K562 (cell line): ENCODE data around the gene DAB1. TPM values are rescaled to one million over a fixed set of nuclear protein-coding genes. Genes with fewer than 3 reads are reported as not detected.

ENCODE experiments used
- ATAC-seq: fragments of 200-7000 bp; cut with Tn5 transposase; 3 replicates; pipeline ENCODE4 v1.9.1; 2020; ENCODE audit warnings: moderate library complexity
- BruUV-seq: library from RNA; stranded (reverse); fragments of 400-500 nt; replicated peaks from 2 replicates; lab custom pipeline; 2021; lab: Mats Ljungman, UMichigan
- CTCF ChIA-PET: fragments of 300-600 bp; formaldehyde crosslinking; extraction: SDS; loops from one replicate; lab custom pipeline; 2021; ENCODE audit warnings: low intra/inter-chr PET ratio; lab: Yijun Ruan, JAX
- POLR2A ChIA-PET: fragments of 300-600, 350-650 bp; sonication (Branson Sonifier 250); formaldehyde crosslinking; extraction: SDS; loops from one replicate; lab custom pipeline; 2021; ENCODE audit warnings: antibody characterized with exemption, inconsistent platforms; lab: Yijun Ruan, JAX
- DNase-seq, 4 experiments: peaks; one replicate each; pipeline versions ENCODE4 v3.0.0 to v3.0.0-alpha.2; 2011 to 2018; ENCODE audit warnings: low spot score in 3 of 4, mixed read lengths in 3 of 4; ENCODE audit errors: extremely low read depth in 1 of 4
- FAIRE-seq: peaks from 2 replicates; lab custom pipeline; 2011; peaks lifted over from hg19 to GRCh38; lab: Jason Lieb, UNC
- H2AFZ ChIP-seq: 2 replicates; pipeline ENCODE4 v1.6.0; 2011; ENCODE audit warnings: low read depth, low read length, control low read depth, inconsistent platforms
- H3K27ac ChIP-seq: fragments of 200-600 bp; 3 replicates; pipeline ENCODE4 v1.8.0; 2011; ENCODE audit warnings: low read depth, mild to moderate bottlenecking, control low read depth, inconsistent platforms, low read length, moderate library complexity, mixed read lengths; ENCODE audit errors: extremely low read depth
- H3K27me3 ChIP-seq, 2 experiments: fragments of 300-600 bp in 1 of 2; 2 replicates in 1 of 2; 3 replicates in 1 of 2; pipeline versions ENCODE4 v1.6.0 to v1.8.0; 2011; ENCODE audit warnings: inconsistent platforms in 2 of 2, low read length in 2 of 2, mild to moderate bottlenecking in 1 of 2, mixed read lengths in 1 of 2, moderate library complexity in 1 of 2; ENCODE audit not compliant: control insufficient read depth in 2 of 2, insufficient read depth in 2 of 2
- H3K36me3 ChIP-seq: fragments of 300-600 bp; 3 replicates; pipeline ENCODE4 v1.8.0; 2011; ENCODE audit warnings: mild to moderate bottlenecking, low read length, inconsistent platforms; ENCODE audit not compliant: control insufficient read depth, insufficient read depth
- H3K4me1 ChIP-seq, 2 experiments: fragments of 200-600 bp in 1 of 2; replicated peaks in 1 of 2; 2 replicates in 1 of 2; 3 replicates in 1 of 2; pipeline versions ENCODE4 v1.5.1 to v1.8.0; 2011; ENCODE audit warnings: inconsistent platforms in 2 of 2, low read length in 2 of 2, mild to moderate bottlenecking in 1 of 2, mixed read lengths in 1 of 2, moderate library complexity in 1 of 2; ENCODE audit not compliant: control insufficient read depth in 2 of 2, insufficient read depth in 2 of 2
- H3K4me2 ChIP-seq: 2 replicates; pipeline ENCODE4 v1.6.1; 2011; ENCODE audit warnings: low read length, control low read depth, inconsistent platforms, mixed read lengths; ENCODE audit not compliant: insufficient read depth
- H3K4me3 ChIP-seq: fragments of 200-600 bp; sonication (generic), shearing (Covaris generic); 2 replicates; pipeline ENCODE4 v1.5.1; 2016; ENCODE audit warnings: control low read depth, inconsistent platforms
- H3K79me2 ChIP-seq: fragments of 200-600 bp; 3 replicates; pipeline ENCODE4 v1.8.0; 2011; ENCODE audit warnings: low read length, inconsistent platforms; ENCODE audit not compliant: control insufficient read depth, insufficient read depth
- H3K9ac ChIP-seq, 2 experiments: 2 replicates each; pipeline versions ENCODE4 v1.6.0 to v1.6.1; 2011; ENCODE audit warnings: low read depth in 2 of 2, low read length in 2 of 2, control low read depth in 1 of 2, inconsistent platforms in 1 of 2, mild to moderate bottlenecking in 1 of 2, mixed read lengths in 1 of 2; ENCODE audit not compliant: insufficient read depth in 1 of 2
- H3K9me1 ChIP-seq: one replicate; pipeline ENCODE4 v1.6.0; 2011; ENCODE audit warnings: inconsistent platforms, mild to moderate bottlenecking, low read length, moderate library complexity; ENCODE audit not compliant: control insufficient read depth, insufficient read depth
- H3K9me3 ChIP-seq: replicated peaks from 2 replicates; pipeline ENCODE4 v1.5.1; 2011; ENCODE audit warnings: low read depth, low read length, inconsistent platforms; ENCODE audit not compliant: control insufficient read depth, insufficient read depth
- H4K20me1 ChIP-seq: replicated peaks from 2 replicates; pipeline ENCODE4 v1.6.1; 2011; ENCODE audit warnings: low read length, inconsistent platforms, mixed read lengths; ENCODE audit not compliant: control insufficient read depth, insufficient read depth
- ASH1L ChIP-seq: fragments of 450-650 bp; IDR thresholded peaks from 2 replicates; pipeline ENCODE4 v1.6.1; 2018; ENCODE audit warnings: borderline replicate concordance, mild to moderate bottlenecking, low read depth; ENCODE audit not compliant: partially characterized antibody
- BACH1 ChIP-seq: fragments of 200-800 bp; sonication (Bioruptor generic); IDR thresholded peaks from 2 replicates; pipeline ENCODE4 v1.6.1; 2016; ENCODE audit warnings: missing genetic modification characterization, missing compliant biosample characterization
- BRD4 ChIP-seq: fragments of 200-600 bp; sonication (generic); IDR thresholded peaks from 2 replicates; pipeline ENCODE4 v1.6.1; 2017; ENCODE audit warnings: inconsistent platforms
- CHD1 ChIP-seq: fragments of 200-600 bp; sonication (generic); IDR thresholded peaks from one replicate; pipeline ENCODE4 v1.6.1; 2012; ENCODE audit warnings: mild to moderate bottlenecking, moderate library complexity, low read length, inconsistent platforms
- E2F3 ChIP-seq: fragments of 250-450 bp; sonication (Bioruptor Pico); IDR thresholded peaks from 2 replicates; pipeline ENCODE4 v1.4.0; 2020; ENCODE audit warnings: mild to moderate bottlenecking
- EP400 ChIP-seq: fragments of 450-650 bp; IDR thresholded peaks from 2 replicates; pipeline ENCODE4 v1.6.1; 2017; ENCODE audit warnings: antibody characterized with exemption, mild to moderate bottlenecking, moderate library complexity
- GATA2 ChIP-seq: sonication (generic); formaldehyde crosslinking; IDR thresholded peaks from 2 replicates; pipeline ENCODE4 v1.4.0; 2020; ENCODE audit warnings: mild to moderate bottlenecking, missing genetic modification reagents
- MYNN ChIP-seq, 2 experiments: sonication (generic); formaldehyde crosslinking in 1 of 2; IDR thresholded peaks; 2 replicates each; pipeline versions ENCODE4 v1.5.0 to v1.6.1; 2016 to 2020; ENCODE audit warnings: antibody characterized with exemption in 1 of 2, missing genetic modification reagents in 1 of 2
- NCOA2 ChIP-seq, 2 experiments: fragments of 450-650 bp; IDR thresholded peaks; 2 replicates each; pipeline ENCODE4 v1.6.1; 2018; ENCODE audit warnings: mild to moderate bottlenecking in 2 of 2, moderate library complexity in 1 of 2; ENCODE audit not compliant: partially characterized antibody in 2 of 2
- NFYB ChIP-seq: IDR thresholded peaks from 2 replicates; pipeline ENCODE4 v1.6.1; 2011; ENCODE audit warnings: mild to moderate bottlenecking, moderate library complexity; ENCODE audit not compliant: insufficient read length; ENCODE audit errors: extremely low read depth
- POLR3A ChIP-seq: IDR thresholded peaks from 2 replicates; pipeline ENCODE4 v1.6.1; 2011; ENCODE audit warnings: borderline replicate concordance, mild to moderate bottlenecking, moderate library complexity; ENCODE audit not compliant: insufficient read length, insufficient read depth; ENCODE audit errors: extremely low read depth
- SRSF9 ChIP-seq: fragments of 200-400 bp; formaldehyde crosslinking; IDR thresholded peaks from 2 replicates; pipeline ENCODE4 v1.6.1; 2017; ENCODE audit warnings: low read depth, low read length, borderline replicate concordance
- TARDBP ChIP-seq: fragments of 450-650 bp; IDR thresholded peaks from 2 replicates; pipeline ENCODE4 v1.6.1; 2016
- TFAP4 ChIP-seq: sonication (generic); formaldehyde crosslinking; IDR thresholded peaks from 2 replicates; pipeline ENCODE4 v1.8.0; 2022; ENCODE audit warnings: missing genetic modification reagents, mild to moderate bottlenecking, moderate library complexity, borderline replicate concordance
- USF1 ChIP-seq: sonication (generic); formaldehyde crosslinking; IDR thresholded peaks from 2 replicates; pipeline ENCODE4 v1.9.0; 2022; ENCODE audit warnings: mild to moderate bottlenecking, missing genetic modification reagents
- ZNF655 ChIP-seq: fragments of 250-450 bp; sonication (Bioruptor Pico); IDR thresholded peaks from 2 replicates; pipeline ENCODE4 v1.5.0; 2021
- WGBS: fragments of 100-300 bp; shearing (Covaris generic); methylation state at CpG from one replicate; pipeline ENCODE4 v1.1.6; 2016; ENCODE audit warnings: low coverage, mixed read lengths; ENCODE audit not compliant: insufficient coverage; ENCODE audit errors: missing lambda C conversion rate; 5-methylcytosine and 5-hydroxymethylcytosine counted together
- in situ Hi-C: fragments of 300-500 bp; cut with MboI; formaldehyde crosslinking; loops from 4 replicates; pipeline ENCODE4 v1.15.0; 2018; ENCODE audit warnings: inconsistent platforms, mixed read lengths
- intact Hi-C: fragments of 100-400 bp; cut with micrococcal nuclease; formaldehyde crosslinking; loops from 2 replicates; pipeline ENCODE4 v1.14.2; 2022
- polyA plus RNA-seq, 8 experiments: library from polyadenylated mRNA; depleted of rRNA in 4 of 8; stranded (reverse) in 5 of 8; unstranded in 3 of 8; fragments of >200 nt; fragmentation: Nextera tagmentation in 2 of 8; fragmentation: Illumina TruSeq in 1 of 8; extraction: Ambion mirVana in 2 of 8; extraction: Trizol in 1 of 8; gene quantifications; 2 replicates each; pipeline versions ENCODE4 v1.2.1 to v1.2.3, GENCODE V29; 2011 to 2014; ENCODE audit warnings: inconsistent platforms in 1 of 8, missing spikeins in 1 of 8
- total RNA-seq, 7 experiments: library from RNA; depleted of rRNA in 6 of 7; stranded (reverse); fragments of >200 nt in 6 of 7; fragmentation: Illumina TruSeq in 2 of 7; extraction: Trizol in 2 of 7; gene quantifications; 2 replicates each; pipeline versions ENCODE4 v1.2.1 to v1.2.3, GENCODE V29; 2011 to 2021; ENCODE audit warnings: low replicate concordance in 1 of 7

The DAB1 gene
- total and polyA plus RNA-seq, 9 of the 15 experiments (the other 6 are each of a cell fraction or from before 2014, with no cell fraction given) = not detected

GRCh38 chr1:57089221-57089620 lies 334.6 kb downstream of the DAB1 start (continued):
- TF ChIP-seq TFAP4 (CRISPR knock-in tag) = no peak
- TF ChIP-seq NFYB = no peak
- no peak for TF ChIP-seq SRSF9
- no peak for TF ChIP-seq E2F3 (CRISPR knock-in tag)
- TF ChIP-seq GATA2 (CRISPR knock-in tag) = no peak
- no peak for TF ChIP-seq POLR3A
- no peak for TF ChIP-seq MYNN (IDR thresholded peaks at IDR 0.05)
- TF ChIP-seq MYNN (CRISPR knock-in tag; IDR thresholded peaks at IDR 0.05) = no peak
- TF ChIP-seq NCOA2 (IDR thresholded peaks at IDR 0.05; ENCODE audit: partially characterized antibody in 2 of 2) = no peak
- TF ChIP-seq TARDBP = no peak
- no peak for TF ChIP-seq EP400
- no peak for TF ChIP-seq CHD1

- Histone ChIP-seq H3K4me1 (no peaks in the 10 kb centered on the region), H4K20me1 (no peaks in the 10 kb centered on the region; the same call in 1 of the 2 replicates), H3K9me1 (no peaks in the 10 kb centered on the region), H3K9me3 (no peaks in the 10 kb centered on the region), H3K4me3 (no peak overlapping the region), H3K4me2 (no peak overlapping the region), H2AFZ (no peak overlapping the region), H3K79me2 (no peaks in the 10 kb centered on the region), H3K27ac (no peak overlapping the region), H3K36me3 (no peaks in the 10 kb centered on the region), H3K27me3 (no peaks in the 10 kb centered on the region), H3K9ac (no peak overlapping the region)
- no peak for FAIRE-seq
- no TSS peak for BruUV-seq
- ChIA-PET POLR2A (interaction anchor here (0.6 kb wide), 1 partner anchor 28 kb away, joined by 4 read pairs; no protein-coding TSS in a partner anchor), CTCF (no interaction called here)
- intact Hi-C loops = no loop called here
- no peak for ATAC-seq
- TF ChIP-seq ZNF655 (CRISPR knock-in tag) (no peak), ASH1L (no peak), USF1 (CRISPR knock-in tag) (no peak), BRD4 (no peak), BACH1 (tag) (no peak)
- 1% methylated on average over 6 of the region's 6 CpGs for WGBS
- in situ Hi-C loops = no loop called here
- DNase-seq = no peak
Measured at GRCh38 chr1:57088653-57089052, 335.2 kb downstream of the DAB1 start.
